Endothelial cell of umbilical vein (primary cell): Measurements from ENCODE around the gene GGNBP2. TPM values are rescaled to one million over a fixed set of nuclear protein-coding genes. Genes with fewer than 3 reads are reported as not detected.

Source experiments
- BruUV-seq: library from RNA; stranded (reverse); fragments of 400-500 nt; replicated peaks from 2 replicates; lab custom pipeline; 2021; lab: Mats Ljungman, UMichigan
- CTCF ChIA-PET: fragments of 300-600, 350-600 bp; sonication (Branson Sonifier 250); formaldehyde crosslinking; loops from one replicate; lab custom pipeline; 2021; ENCODE audit warnings: antibody characterized with exemption, inconsistent platforms; lab: Charles Lee
- POLR2A ChIA-PET: fragments of 300-600, 350-600 bp; sonication (Branson Sonifier 250); formaldehyde crosslinking; loops from one replicate; lab custom pipeline; 2021; ENCODE audit warnings: antibody characterized with exemption, inconsistent platforms; lab: Charles Lee
- DNase-seq: peaks from one replicate; pipeline ENCODE4 v3.0.0-alpha.2; 2011; ENCODE audit warnings: low read depth, low spot score
- FAIRE-seq: peaks from 2 replicates; lab custom pipeline; 2011; peaks lifted over from hg19 to GRCh38; lab: Jason Lieb, UNC
- H2AFZ ChIP-seq: 2 replicates; pipeline ENCODE4 v1.6.0; 2012; ENCODE audit warnings: low read depth, low read length, control low read depth, inconsistent platforms
- H3K27ac ChIP-seq: 2 replicates; pipeline ENCODE4 v1.5.1; 2011; ENCODE audit warnings: low read depth, mild to moderate bottlenecking, control low read depth, low read length, moderate library complexity; ENCODE audit not compliant: insufficient read depth
- H3K27me3 ChIP-seq, 2 experiments: 2 replicates each; pipeline versions ENCODE4 v1.6.0 to v1.6.1; 2011; ENCODE audit warnings: low read length in 2 of 2, mixed read lengths in 1 of 2; ENCODE audit not compliant: control insufficient read depth in 2 of 2, insufficient read depth in 2 of 2
- H3K36me3 ChIP-seq, 2 experiments: 2 replicates in 1 of 2; 3 replicates in 1 of 2; pipeline ENCODE4 v1.5.1; 2011; ENCODE audit warnings: low read length in 2 of 2, mild to moderate bottlenecking in 1 of 2, moderate library complexity in 1 of 2; ENCODE audit not compliant: control insufficient read depth in 2 of 2, insufficient read depth in 2 of 2; ENCODE audit errors: extremely low read depth in 1 of 2
- H3K4me1 ChIP-seq: 3 replicates; pipeline ENCODE4 v1.5.1; 2011; ENCODE audit warnings: mild to moderate bottlenecking, low read length; ENCODE audit not compliant: control insufficient read depth, insufficient read depth; ENCODE audit errors: extremely low read depth
- H3K4me2 ChIP-seq: 2 replicates; pipeline ENCODE4 v1.6.1; 2011; ENCODE audit warnings: low read length, control low read depth, mixed read lengths; ENCODE audit not compliant: insufficient read depth
- H3K4me3 ChIP-seq, 3 experiments: fragments of 200-600 bp in 1 of 3; sonication (generic), shearing (Covaris generic) in 1 of 3; replicated peaks in 1 of 3; 2 replicates each; pipeline ENCODE4 v1.5.1; 2011 to 2016; ENCODE audit warnings: control low read depth in 3 of 3, low read length in 3 of 3, mild to moderate bottlenecking in 2 of 3, inconsistent platforms in 1 of 3, low read depth in 1 of 3, moderate library complexity in 1 of 3; ENCODE audit not compliant: insufficient read depth in 1 of 3
- H3K79me2 ChIP-seq: 2 replicates; pipeline ENCODE4 v1.6.0; 2012; ENCODE audit warnings: low read length, inconsistent platforms; ENCODE audit not compliant: control insufficient read depth, insufficient read depth
- H3K9ac ChIP-seq: replicated peaks from 2 replicates; pipeline ENCODE3; 2011; ENCODE audit warnings: low read length, control low read depth; ENCODE audit not compliant: insufficient read depth; ENCODE audit errors: extremely low read depth
- H3K9me1 ChIP-seq: replicated peaks from 3 replicates; pipeline ENCODE4 v1.6.0; 2011; ENCODE audit warnings: mild to moderate bottlenecking, low read length; ENCODE audit not compliant: control insufficient read depth, insufficient read depth; ENCODE audit errors: extremely low read depth
- H3K9me3 ChIP-seq: replicated peaks from 2 replicates; pipeline ENCODE4 v1.5.1; 2012; ENCODE audit warnings: low read length, inconsistent platforms; ENCODE audit not compliant: control insufficient read depth, insufficient read depth
- H4K20me1 ChIP-seq: replicated peaks from 2 replicates; pipeline ENCODE3; 2011; ENCODE audit warnings: mild to moderate bottlenecking, low read length; ENCODE audit not compliant: control insufficient read depth, insufficient read depth; ENCODE audit errors: extremely low read depth
- CTCF ChIP-seq, 2 donors: IDR thresholded peaks; 1 replicate in 1 of 2; 2 replicates in 1 of 2; pipeline ENCODE4 v1.5.1; 2011; ENCODE audit warnings: low read length in 2 of 2, mild to moderate bottlenecking in 2 of 2, moderate library complexity in 2 of 2, control low read depth in 1 of 2, inconsistent platforms in 1 of 2, low read depth in 1 of 2; ENCODE audit not compliant: insufficient read depth in 1 of 2; ENCODE audit errors: extremely low read depth in 1 of 2
- EZH2 ChIP-seq: IDR thresholded peaks from 2 replicates; pipeline ENCODE4 v1.6.1; 2012; ENCODE audit warnings: borderline replicate concordance, low read depth, mild to moderate bottlenecking, moderate library complexity, low read length, inconsistent platforms; ENCODE audit not compliant: severe bottlenecking
- FOS ChIP-seq: IDR thresholded peaks from 2 replicates; pipeline ENCODE4 v1.6.1; 2011; ENCODE audit warnings: mild to moderate bottlenecking, low read length, moderate library complexity, borderline replicate concordance; ENCODE audit not compliant: insufficient read depth
- GATA2 ChIP-seq: IDR thresholded peaks from 2 replicates; pipeline ENCODE4 v1.7.0; 2011; ENCODE audit warnings: low read depth, mild to moderate bottlenecking, moderate library complexity, mixed read lengths, low read length; ENCODE audit not compliant: insufficient read length, insufficient read depth
- JUN ChIP-seq: IDR thresholded peaks from 2 replicates; pipeline ENCODE4 v1.6.1; 2011; ENCODE audit warnings: borderline replicate concordance, low read depth; ENCODE audit not compliant: insufficient read length, insufficient read depth
- MAX ChIP-seq: IDR thresholded peaks from 2 replicates; pipeline ENCODE4 v1.6.1; 2011; ENCODE audit not compliant: insufficient read depth, insufficient read length
- MYC ChIP-seq: IDR thresholded peaks from one replicate; pipeline ENCODE4 v1.6.1; 2011; ENCODE audit warnings: mild to moderate bottlenecking, low read depth, low read length
- POLR2A ChIP-seq: IDR thresholded peaks from 2 replicates; pipeline ENCODE4 v1.6.1; 2012; ENCODE audit warnings: low read depth, mild to moderate bottlenecking, control low read depth, low read length
- POLR2AphosphoS5 ChIP-seq: IDR thresholded peaks from 2 replicates; pipeline ENCODE4 v1.6.1; 2012; ENCODE audit warnings: low read depth, mild to moderate bottlenecking, control low read depth, low read length, moderate library complexity; ENCODE audit not compliant: insufficient read depth
- dilution Hi-C: fragments of 300-500 bp; cut with MboI; formaldehyde crosslinking; loops from one replicate; pipeline ENCODE4 v1.15.0; 2019; ENCODE audit warnings: low sequenced_read_pairs; ENCODE audit not compliant: extremely low pct_ligation_motif_present
- intact Hi-C: fragments of 100-400 bp; cut with micrococcal nuclease; formaldehyde crosslinking; loops from one replicate; pipeline ENCODE4 v1.10.0; 2022
- polyA plus RNA-seq, 4 experiments: library from polyadenylated mRNA; depleted of rRNA in 3 of 4; stranded (reverse) in 3 of 4; unstranded in 1 of 4; fragments of >200 nt; gene quantifications; 2 replicates each; pipeline versions ENCODE4 v1.2.1 to v1.2.3, GENCODE V29; 2011 to 2012; ENCODE audit warnings: missing spikeins in 1 of 4
- total RNA-seq: library from RNA; stranded (reverse); gene quantifications from 2 replicates; pipeline ENCODE4 v1.2.3, GENCODE V29; 2021

The GGNBP2 gene
- total and polyA plus RNA-seq, 2 donors (not counting 3 experiments of a cell fraction or from before 2014, with no cell fraction given): 52.6 to 77.6 TPM

GRCh38 chr17:36498560-36499300 lies 46.0 kb upstream of the GGNBP2 start:
- no peak for FAIRE-seq
- intact Hi-C loops (no loop called here), dilution Hi-C loops (no loop called here)
- Histone ChIP-seq H3K79me2 (no peaks in the 10 kb centered on the region), H3K4me2 (no peak overlapping the region), H3K4me3 (no peak overlapping the region), H3K27me3 (no peaks in the 10 kb centered on the region), H3K4me1 (no peaks in the 10 kb centered on the region), H3K27ac (no peak overlapping the region), H3K9me3 (no peaks in the 10 kb centered on the region), H4K20me1 (no peaks in the 10 kb centered on the region), H2AFZ (no peak overlapping the region), H3K9me1 (no peaks in the 10 kb centered on the region), H3K36me3 (peaks cover 9 to 27% of the 10 kb centered on the region in 2 experiments), H3K9ac (no peak overlapping the region)
- ChIA-PET POLR2A (interaction anchor here (0.7 kb wide), 1 partner anchor 1826 kb away, joined by 3 read pairs; no protein-coding TSS in a partner anchor), CTCF (interaction anchor here (1.3 to 3.1 kb wide), 2 partner anchors 11 to 16 kb away, joined by 4 to 9 read pairs; no protein-coding TSS in a partner anchor)
- TF ChIP-seq GATA2 (no peak), POLR2A (peak; percentile 11)
- no peak for DNase-seq
- no TSS peak for BruUV-seq

- POLR2A ChIA-PET: no interaction called here
- dilution Hi-C loops (no loop called here), intact Hi-C loops (no loop called here)
- no peaks in the 10 kb centered on the region for H3K9me1 ChIP-seq
- H2AFZ ChIP-seq: no peak overlapping the region
- CTCF ChIA-PET: interaction anchor here (1.2 kb wide), 1 partner anchor 15 kb away, joined by 3 read pairs; no protein-coding TSS in a partner anchor
- H3K27ac ChIP-seq: no peak overlapping the region
- no peaks in the 10 kb centered on the region for H4K20me1 ChIP-seq
- H3K4me2 ChIP-seq: no peak overlapping the region
- no peak overlapping the region for H3K4me3 ChIP-seq
- no peaks in the 10 kb centered on the region for H3K4me1 ChIP-seq
- no peaks in the 10 kb centered on the region for H3K27me3 ChIP-seq
- H3K9me3 ChIP-seq: no peaks in the 10 kb centered on the region
- TF ChIP-seq FOS: no peak
- no peak for TF ChIP-seq MYC
- TF ChIP-seq EZH2: no peak
- no peak for TF ChIP-seq MAX
- TF ChIP-seq POLR2AphosphoS5: no peak
- TF ChIP-seq CTCF (IDR thresholded peaks at IDR 0.05; ENCODE audit: extremely low read depth in 1 of 2, insufficient read depth in 1 of 2, low read depth in 1 of 2, low read length in 2 of 2): no peak
- TF ChIP-seq JUN: no peak
- TF ChIP-seq POLR2A: no peak
- no peak for TF ChIP-seq GATA2
- BruUV-seq: no TSS peak
- no peak for DNase-seq
- H3K9ac ChIP-seq: no peak overlapping the region
- H3K36me3 ChIP-seq: peaks cover 2 to 28% of the 10 kb centered on the region in 2 experiments
- FAIRE-seq: no peak
- H3K79me2 ChIP-seq: no peaks in the 10 kb centered on the region
Observed at GRCh38 chr17:36500745-36501225, 43.9 kb upstream of the GGNBP2 start.
